GM21423 (cell line): Measurements from ENCODE around the gene TKTL2.
"Not testable (repeated sequence)": the region's sequence is repeated elsewhere in the genome, so short reads cannot be mapped to it uniquely, and the experiment has no call there.

Experiments used
- ATAC-seq: cut with Tn5 transposase; IDR thresholded peaks from one replicate; pipeline ENCODE4 v1.9.1; 2021; ENCODE audit warnings: mild to moderate bottlenecking, moderate library complexity; ENCODE audit not compliant: unreplicated experiment

Gene TKTL2

DNA sequence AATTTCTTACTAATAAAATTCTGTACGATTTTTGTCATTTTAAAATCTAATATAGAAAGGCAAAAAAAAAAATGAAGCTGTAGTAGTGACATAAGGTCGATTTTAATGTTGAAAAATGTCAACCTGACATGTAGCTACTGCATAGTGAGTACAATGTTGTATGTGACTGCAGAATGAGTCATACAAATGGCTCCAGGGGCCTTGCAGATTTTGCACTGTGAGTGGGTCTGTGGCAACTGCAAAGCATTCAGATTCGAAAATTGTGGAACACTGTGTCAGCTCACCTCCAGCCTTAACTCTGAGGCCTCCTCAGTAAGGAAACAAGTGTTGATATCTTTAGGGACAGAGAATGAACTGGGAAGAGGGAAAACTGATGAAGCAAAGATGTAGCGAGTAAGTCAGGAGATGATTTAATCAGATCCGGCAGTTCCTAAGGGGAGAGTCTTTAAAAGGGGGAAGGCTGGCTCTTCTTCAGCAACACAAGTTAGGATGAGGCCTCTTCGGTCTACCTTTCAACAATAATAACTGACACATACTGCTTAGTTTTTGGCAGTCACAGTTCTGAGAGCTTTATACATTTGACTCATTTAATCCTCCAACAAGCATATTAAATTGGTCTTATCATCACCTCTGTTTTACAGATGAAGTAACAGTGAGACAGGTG, 24.9 kb downstream of the TKTL2 start:
- ATAC-seq: no peak

GRCh38 chr4:163447481-163447880, 26.1 kb downstream of the TKTL2 start:
- ATAC-seq: no peak

DNA sequence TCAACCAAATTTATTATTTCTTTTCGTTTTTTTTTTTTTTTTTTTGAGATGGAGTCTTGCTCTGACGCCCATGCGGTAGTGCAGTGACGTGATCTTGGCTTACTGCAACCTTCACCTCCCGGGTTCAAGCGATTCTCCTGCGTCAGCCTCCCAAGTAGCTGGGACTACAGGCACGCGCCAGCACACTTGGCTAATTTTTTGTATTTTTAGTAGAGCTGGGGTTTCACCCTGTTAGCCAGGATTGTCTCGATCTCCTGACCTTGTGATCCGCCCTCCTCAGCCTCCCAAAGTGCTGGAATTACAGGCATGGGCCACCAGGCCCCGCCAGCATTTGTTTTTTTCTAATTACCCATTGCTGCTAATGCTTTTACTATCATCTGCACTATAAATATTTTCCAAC, 26.5 kb downstream of the TKTL2 start:
- not testable (repeated sequence) for ATAC-seq

GRCh38 chr4:163440040-163440439, 33.5 kb downstream of the TKTL2 start:
- no peak for ATAC-seq
